Activated CD4-positive, alpha-beta T cell treated with anti-CD3 and anti-CD28 coated beads for 36 hours (primary cell): Measurements from ENCODE around the gene PAX2. TPM values are rescaled to one million over a fixed set of nuclear protein-coding genes. Genes with fewer than 3 reads are reported as not detected.

Experiments used
- ATAC-seq: fragments of 200-7000 bp; cut with Tn5 transposase; one replicate; pipeline ENCODE4 v1.10.0; 2021; ENCODE audit warnings: mild to moderate bottlenecking, moderate library complexity
- CTCF ChIA-PET: fragments of 350-600 bp; sonication (Branson Sonifier 250); formaldehyde crosslinking; loops from one replicate; lab custom pipeline; 2021; ENCODE audit warnings: antibody characterized with exemption; lab: Charles Lee
- POLR2A ChIA-PET: fragments of 350-600 bp; sonication (Branson Sonifier 250); formaldehyde crosslinking; loops from one replicate; lab custom pipeline; 2021; ENCODE audit warnings: antibody characterized with exemption, inconsistent platforms; lab: Charles Lee
- DNase-seq: peaks from one replicate; pipeline ENCODE4 v3.0.0-alpha.2; 2020
- H3K27ac Mint-ChIP-seq: one replicate; pipeline ENCODE4 v1.8.0; 2021; ENCODE audit warnings: mixed read lengths
- H3K27me3 Mint-ChIP-seq: one replicate; pipeline ENCODE4 v1.8.0; 2021; ENCODE audit warnings: mixed read lengths
- H3K36me3 Mint-ChIP-seq: one replicate; pipeline ENCODE4 v1.8.0; 2021; ENCODE audit warnings: low read depth, mixed read lengths
- H3K4me1 Mint-ChIP-seq: one replicate; pipeline ENCODE4 v1.8.0; 2021; ENCODE audit warnings: mixed read lengths
- H3K4me3 Mint-ChIP-seq: one replicate; pipeline ENCODE4 v1.8.0; 2021; ENCODE audit warnings: mild to moderate bottlenecking, moderate library complexity, mixed read lengths
- H3K9me3 Mint-ChIP-seq: one replicate; pipeline ENCODE4 v1.8.0; 2021; ENCODE audit warnings: low read depth, mixed read lengths
- intact Hi-C, 2 experiments: fragments of 100-400 bp; cut with DNase I in 1 of 2; cut with micrococcal nuclease in 1 of 2; formaldehyde crosslinking; loops; one replicate each; pipeline versions ENCODE4 v1.14.2 to v1.15.1; 2022 to 2024; cut with DNase I, micrococcal nuclease
- total RNA-seq, 2 experiments: library from RNA; stranded (reverse); gene quantifications; one replicate each; pipeline ENCODE4 v1.2.3, GENCODE V29; 2021

Gene PAX2
- total RNA-seq, 2 experiments from 2014 or later: 0.05 to 0.09 TPM

DNA sequence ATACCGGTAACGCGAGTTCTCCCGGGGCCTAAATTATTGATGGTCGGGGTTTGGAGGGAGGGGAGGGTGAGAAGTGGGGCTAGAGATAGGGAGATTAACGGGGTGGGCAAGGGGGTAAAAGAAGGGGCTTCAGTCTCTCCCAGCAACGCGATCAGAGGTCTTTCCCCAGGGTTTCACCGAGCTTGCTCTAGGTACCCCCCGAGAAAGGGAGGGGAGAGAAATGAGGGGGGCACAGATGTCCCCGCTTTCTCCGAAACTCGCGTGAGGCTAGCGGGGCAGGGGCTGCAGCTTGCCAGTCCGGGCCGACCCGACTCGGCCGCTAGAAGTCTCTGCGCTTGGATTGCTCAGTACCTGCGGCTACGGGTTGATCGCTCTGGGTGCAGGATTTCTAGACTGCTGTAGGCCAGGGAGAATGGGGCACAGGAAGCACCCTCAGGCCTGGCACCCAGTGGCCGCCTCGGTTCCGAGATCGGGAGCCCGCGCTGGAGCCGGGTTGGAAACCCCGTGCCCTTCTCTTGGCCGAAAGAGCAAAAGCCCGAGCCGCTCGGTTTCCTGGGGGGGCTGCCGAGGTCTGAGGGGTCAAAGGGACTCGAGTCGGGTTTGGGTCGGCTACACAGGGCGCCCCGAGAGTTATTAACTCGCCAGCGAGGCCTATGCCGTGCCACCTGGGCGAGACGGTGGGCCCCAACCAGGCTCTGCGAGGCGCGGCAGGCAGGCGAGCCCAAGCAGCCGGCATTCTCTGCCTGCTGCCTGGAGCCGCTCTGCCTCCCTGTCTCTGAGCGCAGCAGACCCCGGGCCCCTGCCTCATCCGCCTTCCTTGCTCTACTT, 3.1 kb downstream of the PAX2 start:
- Mint-ChIP-seq H3K27ac (no peak overlapping the region), H3K9me3 (no peaks in the 10 kb centered on the region), H3K27me3 (peaks cover 77% of the 10 kb centered on the region), H3K4me3 (no peak overlapping the region), H3K4me1 (peaks cover 35% of the 10 kb centered on the region), H3K36me3 (no peaks in the 10 kb centered on the region)
- CTCF ChIA-PET: interaction anchor here (1.4 kb wide), 1 partner anchor 140 kb away, joined by 3 read pairs; no protein-coding TSS in a partner anchor
- no peak for ATAC-seq
- intact Hi-C loops: loop anchor here (5.0 kb wide), 5 partner anchors 36 to 474 kb away; no protein-coding TSS in a partner anchor
- POLR2A ChIA-PET: no interaction called here
- DNase-seq: no peak

DNA sequence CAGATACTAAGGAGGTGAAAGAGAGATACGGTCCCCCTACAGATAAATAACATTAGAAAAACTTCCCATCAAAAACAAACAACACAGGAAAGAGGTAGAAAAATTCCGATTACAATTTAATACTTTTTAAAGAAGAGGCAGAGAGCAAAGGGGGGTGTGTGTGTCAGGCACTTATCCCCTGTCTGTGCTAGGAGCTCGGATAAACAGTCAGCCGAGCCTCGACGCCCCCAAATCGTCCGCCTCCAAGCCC, 3.6 kb downstream of the PAX2 start:
- Mint-ChIP-seq H3K9me3 (no peaks in the 10 kb centered on the region), H3K27me3 (peaks cover 74% of the 10 kb centered on the region), H3K4me1 (peaks cover 30% of the 10 kb centered on the region), H3K4me3 (no peak overlapping the region), H3K36me3 (no peaks in the 10 kb centered on the region), H3K27ac (no peak overlapping the region)
- ATAC-seq (no peak), DNase-seq (no peak)
- CTCF ChIA-PET: interaction anchor here (1.4 kb wide), 1 partner anchor 140 kb away, joined by 3 read pairs; no protein-coding TSS in a partner anchor
- POLR2A ChIA-PET: no interaction called here
- intact Hi-C loops: loop anchor here (5.0 kb wide), 5 partner anchors 37 to 473 kb away; no protein-coding TSS in a partner anchor

DNA sequence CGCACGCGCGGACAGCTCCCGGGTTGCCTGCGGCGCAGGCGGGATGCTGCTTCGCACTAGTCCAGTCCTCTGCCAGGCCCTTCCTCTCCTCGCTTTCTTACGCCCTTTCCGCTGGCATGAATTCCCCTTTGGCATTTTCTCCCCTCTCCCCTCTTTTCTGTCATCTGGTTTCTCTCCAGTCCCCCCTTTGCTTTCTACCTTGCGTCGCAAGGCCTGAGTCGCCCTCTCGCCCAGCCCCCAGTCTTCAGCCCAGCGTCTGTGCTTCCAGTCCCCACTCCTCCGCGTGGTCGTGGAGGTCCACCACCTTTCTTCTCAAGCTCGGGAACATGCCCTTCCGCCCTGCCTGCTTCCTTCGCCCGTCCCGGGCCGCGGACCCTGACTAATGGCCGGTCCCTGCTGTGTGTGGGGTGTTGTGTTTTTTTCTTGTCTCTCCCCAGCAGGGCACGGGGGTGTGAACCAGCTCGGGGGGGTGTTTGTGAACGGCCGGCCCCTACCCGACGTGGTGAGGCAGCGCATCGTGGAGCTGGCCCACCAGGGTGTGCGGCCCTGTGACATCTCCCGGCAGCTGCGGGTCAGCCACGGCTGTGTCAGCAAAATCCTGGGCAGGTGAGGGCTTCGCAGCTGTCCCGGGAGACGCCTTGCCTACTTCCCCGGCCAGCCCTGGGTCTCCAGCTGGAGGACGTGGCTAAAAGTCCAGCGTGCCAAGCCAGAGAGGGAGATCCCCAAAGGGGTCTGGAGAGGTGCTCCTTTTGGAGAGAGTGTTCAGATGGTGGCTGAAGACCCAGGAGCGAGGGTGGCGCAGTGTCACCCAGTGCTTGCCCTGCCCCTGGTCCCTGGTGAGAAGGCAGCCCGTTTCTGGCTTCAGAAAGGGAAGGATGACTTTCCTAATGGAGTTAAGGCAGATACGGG, 4.2 kb downstream of the PAX2 start:
- H3K9me3 Mint-ChIP-seq: no peaks in the 10 kb centered on the region
- DNase-seq: no peak
- no peak for ATAC-seq
- CTCF ChIA-PET: interaction anchor here (0.6 to 1.4 kb wide), 2 partner anchors 16 to 139 kb away, joined by 3 read pairs; no protein-coding TSS in a partner anchor
- H3K27ac Mint-ChIP-seq: no peak overlapping the region
- H3K36me3 Mint-ChIP-seq: no peaks in the 10 kb centered on the region
- H3K27me3 Mint-ChIP-seq: peaks cover 69% of the 10 kb centered on the region
- POLR2A ChIA-PET: no interaction called here
- intact Hi-C loops: loop anchor here (5.0 kb wide), 5 partner anchors 37 to 473 kb away; no protein-coding TSS in a partner anchor
- no peak overlapping the region for H3K4me3 Mint-ChIP-seq
- peaks cover 24% of the 10 kb centered on the region for H3K4me1 Mint-ChIP-seq

DNA sequence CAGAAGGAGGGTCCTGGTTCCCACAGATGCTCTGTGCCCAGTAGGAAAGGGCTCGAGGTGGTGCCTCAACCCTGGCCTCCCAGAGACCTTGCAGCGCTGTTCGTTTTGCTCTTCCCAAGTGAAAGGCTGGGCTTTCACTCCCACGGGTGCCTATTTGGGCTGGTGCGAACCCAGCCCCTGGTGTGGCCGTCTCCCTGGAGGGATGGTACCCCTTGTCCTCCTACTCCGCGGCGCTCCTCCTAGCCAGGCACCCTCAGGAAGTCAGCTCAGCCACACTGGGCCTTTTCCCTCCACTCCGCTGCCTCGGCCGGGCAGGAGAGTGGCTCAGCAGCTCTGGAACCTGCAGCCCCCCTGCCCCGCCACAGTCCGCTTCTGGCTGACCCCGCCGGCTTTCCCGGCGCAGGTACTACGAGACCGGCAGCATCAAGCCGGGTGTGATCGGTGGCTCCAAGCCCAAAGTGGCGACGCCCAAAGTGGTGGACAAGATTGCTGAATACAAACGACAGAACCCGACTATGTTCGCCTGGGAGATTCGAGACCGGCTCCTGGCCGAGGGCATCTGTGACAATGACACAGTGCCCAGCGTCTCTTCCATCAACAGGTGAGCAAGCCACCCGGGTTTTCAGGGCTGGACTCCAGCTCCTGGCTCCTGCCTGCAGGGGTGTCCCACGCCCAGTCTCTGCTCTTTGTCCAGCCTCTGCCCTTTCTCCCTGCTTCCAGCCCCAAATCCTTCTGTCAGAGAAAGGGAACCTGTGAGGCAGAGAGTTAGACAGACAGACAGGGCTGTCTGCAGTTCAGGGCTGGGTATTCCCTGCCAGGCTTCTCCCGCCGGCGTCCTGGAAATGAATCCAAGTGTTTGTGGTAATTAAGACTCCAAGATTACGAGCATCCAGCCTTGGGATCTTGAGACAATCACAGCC, 5.2 kb downstream of the PAX2 start:
- ChIA-PET CTCF (no interaction called here), POLR2A (no interaction called here)
- H3K4me3 Mint-ChIP-seq: no peak overlapping the region
- H3K4me1 Mint-ChIP-seq: peaks cover 19% of the 10 kb centered on the region
- no peaks in the 10 kb centered on the region for H3K36me3 Mint-ChIP-seq
- H3K27ac Mint-ChIP-seq: no peak overlapping the region
- ATAC-seq: no peak
- DNase-seq: no peak
- H3K9me3 Mint-ChIP-seq: no peaks in the 10 kb centered on the region
- peaks cover 70% of the 10 kb centered on the region for H3K27me3 Mint-ChIP-seq
- intact Hi-C loops: no loop called here

DNA sequence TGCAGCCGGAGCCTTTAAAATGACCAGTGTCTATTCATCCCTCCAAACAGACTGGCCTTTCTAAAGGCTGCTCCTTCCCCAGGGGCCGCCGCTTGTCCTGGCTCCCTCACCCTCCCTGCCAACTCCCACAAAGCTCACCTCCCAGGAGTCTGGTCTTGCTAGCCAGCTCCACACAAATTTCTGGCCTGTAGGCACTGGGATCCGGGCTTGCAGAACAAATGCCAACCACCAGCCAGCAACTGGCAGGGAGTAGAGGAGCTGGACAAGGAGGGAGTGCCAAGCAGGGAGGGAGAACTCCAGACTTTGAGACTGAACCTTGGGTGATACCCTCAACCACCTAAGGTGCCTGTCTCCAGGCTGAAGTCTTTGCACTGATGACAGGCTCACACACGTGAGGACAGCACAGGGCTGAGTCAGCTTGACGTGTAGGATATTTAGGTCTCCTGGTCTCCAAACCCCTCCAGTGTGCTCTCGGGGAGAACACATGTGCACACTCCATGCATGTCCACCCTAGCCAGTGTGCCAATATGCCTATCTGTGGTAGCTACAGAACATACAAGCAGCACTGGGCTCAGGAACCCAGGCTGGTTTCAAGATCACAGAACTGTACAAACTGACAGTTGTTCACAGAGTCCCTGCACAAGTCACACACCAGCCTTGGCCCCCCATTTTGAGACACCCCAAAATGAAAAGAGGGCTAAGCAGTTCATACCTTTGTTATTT, 6.0 kb downstream of the PAX2 start:
- H3K4me3 Mint-ChIP-seq: no peak overlapping the region
- H3K27ac Mint-ChIP-seq: no peak overlapping the region
- peaks cover 69% of the 10 kb centered on the region for H3K27me3 Mint-ChIP-seq
- H3K36me3 Mint-ChIP-seq: no peaks in the 10 kb centered on the region
- ChIA-PET CTCF (interaction anchor here (0.6 to 1.1 kb wide), 4 partner anchors 8 to 1832 kb away, joined by 3 to 6 read pairs (median 4); no protein-coding TSS in a partner anchor), POLR2A (no interaction called here)
- intact Hi-C loops: no loop called here
- peaks cover 15% of the 10 kb centered on the region for H3K4me1 Mint-ChIP-seq
- ATAC-seq: no peak
- no peaks in the 10 kb centered on the region for H3K9me3 Mint-ChIP-seq
- DNase-seq: no peak

DNA sequence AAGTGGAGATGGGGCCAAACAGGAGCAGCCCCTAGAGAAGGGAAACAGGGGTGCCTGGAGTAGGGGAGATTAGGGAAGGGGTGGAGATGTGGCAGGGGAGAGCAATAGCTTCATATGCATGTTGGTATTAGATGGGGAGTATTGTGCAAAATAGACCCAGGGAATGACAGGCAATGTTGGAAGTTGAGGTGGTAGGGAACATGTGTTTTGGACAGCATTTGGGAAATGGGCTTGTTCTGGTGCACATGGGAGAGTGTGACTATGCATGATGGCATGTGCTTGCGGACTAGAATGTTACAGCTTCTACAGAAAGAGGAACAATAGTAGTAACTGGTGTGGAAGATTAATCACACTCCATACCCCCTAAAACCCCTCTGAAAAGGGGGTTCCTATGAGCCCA, 10.4 kb downstream of the PAX2 start:
- H3K9me3 Mint-ChIP-seq: no peaks in the 10 kb centered on the region
- H3K27ac Mint-ChIP-seq: no peak overlapping the region
- H3K36me3 Mint-ChIP-seq: no peaks in the 10 kb centered on the region
- no peak for DNase-seq
- ATAC-seq: no peak
- ChIA-PET CTCF (interaction anchor here (0.5 to 0.6 kb wide), 2 partner anchors 116 to 197 kb away, joined by 3 read pairs; no protein-coding TSS in a partner anchor), POLR2A (no interaction called here)
- no peaks in the 10 kb centered on the region for H3K4me1 Mint-ChIP-seq
- peaks cover 70% of the 10 kb centered on the region for H3K27me3 Mint-ChIP-seq
- no peak overlapping the region for H3K4me3 Mint-ChIP-seq
- intact Hi-C loops: no loop called here

DNA sequence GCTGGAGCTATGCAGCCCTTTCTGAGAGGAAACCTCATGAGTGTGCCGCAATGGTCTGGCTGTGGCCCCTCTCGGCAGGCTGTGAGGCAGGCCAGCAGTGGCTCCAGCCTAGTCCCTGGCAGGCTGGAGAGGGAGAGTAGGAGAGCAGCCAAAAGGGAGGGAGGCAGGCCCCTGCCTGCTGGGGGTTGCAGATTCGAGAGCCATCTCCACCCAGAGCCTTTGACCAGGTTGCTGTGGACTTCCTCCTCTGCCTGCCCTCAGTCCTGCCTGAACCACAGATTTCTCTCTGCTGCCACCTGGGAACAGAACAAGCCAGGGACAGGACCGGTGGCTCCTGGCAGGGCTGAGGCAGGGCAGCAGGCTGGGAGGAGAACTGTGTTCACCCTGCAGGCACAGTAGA, 13.9 kb downstream of the PAX2 start:
- Mint-ChIP-seq H3K4me1 (no peaks in the 10 kb centered on the region), H3K27me3 (peaks cover 53% of the 10 kb centered on the region), H3K27ac (no peak overlapping the region), H3K4me3 (no peak overlapping the region), H3K9me3 (no peaks in the 10 kb centered on the region), H3K36me3 (no peaks in the 10 kb centered on the region)
- ATAC-seq: no peak
- DNase-seq: no peak
- intact Hi-C loops: no loop called here
- CTCF ChIA-PET: interaction anchor here (0.6 kb wide), 1 partner anchor 21 kb away, joined by 5 read pairs; no protein-coding TSS in a partner anchor
- POLR2A ChIA-PET: no interaction called here

DNA sequence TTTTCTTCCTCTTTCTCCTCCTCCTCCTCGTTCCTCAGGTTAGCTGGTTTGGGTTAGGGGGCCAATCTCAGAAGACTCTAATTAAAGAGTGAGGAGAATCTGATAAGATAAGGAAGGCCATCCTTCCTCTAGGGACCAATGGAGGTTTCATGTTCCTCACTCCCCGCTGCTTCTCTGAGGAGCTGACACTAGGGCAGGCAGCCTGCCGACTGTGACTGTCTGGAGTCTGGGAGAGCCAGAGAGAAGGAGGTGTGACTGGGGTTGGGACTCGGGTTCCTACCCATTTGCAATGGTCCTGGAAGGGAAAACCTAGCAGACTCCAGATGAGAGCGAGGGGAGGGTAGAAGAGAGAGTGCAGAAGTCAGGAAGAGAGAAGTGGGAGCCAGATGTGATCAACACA, 15.3 kb downstream of the PAX2 start:
- Mint-ChIP-seq H3K4me3 (no peak overlapping the region), H3K27me3 (peaks cover 47% of the 10 kb centered on the region), H3K36me3 (no peaks in the 10 kb centered on the region), H3K4me1 (no peaks in the 10 kb centered on the region), H3K27ac (no peak overlapping the region), H3K9me3 (no peaks in the 10 kb centered on the region)
- intact Hi-C loops: no loop called here
- no peak for DNase-seq
- POLR2A ChIA-PET: no interaction called here
- ATAC-seq: no peak
- CTCF ChIA-PET: no interaction called here

DNA sequence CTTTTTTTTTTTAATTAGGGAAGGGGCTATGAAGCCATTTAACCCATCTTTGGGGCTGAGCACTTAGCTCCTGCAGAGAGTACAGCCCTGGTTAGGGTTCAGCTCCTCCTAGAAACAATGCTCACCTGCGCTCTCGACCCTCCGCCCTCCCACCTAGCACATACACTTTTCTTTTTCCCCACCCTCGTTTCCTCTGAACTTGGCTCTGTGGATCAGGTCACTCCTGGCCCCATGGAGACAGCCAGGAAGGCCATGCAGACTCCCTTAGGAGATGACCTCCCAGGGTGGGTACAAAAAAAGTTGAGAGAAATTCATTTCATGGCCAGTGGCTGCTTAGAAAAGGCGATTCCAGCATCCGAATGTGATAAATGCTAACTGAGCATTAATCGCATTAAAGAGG, 15.8 kb downstream of the PAX2 start:
- H3K27ac Mint-ChIP-seq: no peak overlapping the region
- H3K9me3 Mint-ChIP-seq: no peaks in the 10 kb centered on the region
- ATAC-seq (no peak), DNase-seq (no peak)
- intact Hi-C loops: no loop called here
- H3K36me3 Mint-ChIP-seq: no peaks in the 10 kb centered on the region
- H3K27me3 Mint-ChIP-seq: peaks cover 46% of the 10 kb centered on the region
- ChIA-PET CTCF (no interaction called here), POLR2A (no interaction called here)
- no peaks in the 10 kb centered on the region for H3K4me1 Mint-ChIP-seq
- H3K4me3 Mint-ChIP-seq: no peak overlapping the region

DNA sequence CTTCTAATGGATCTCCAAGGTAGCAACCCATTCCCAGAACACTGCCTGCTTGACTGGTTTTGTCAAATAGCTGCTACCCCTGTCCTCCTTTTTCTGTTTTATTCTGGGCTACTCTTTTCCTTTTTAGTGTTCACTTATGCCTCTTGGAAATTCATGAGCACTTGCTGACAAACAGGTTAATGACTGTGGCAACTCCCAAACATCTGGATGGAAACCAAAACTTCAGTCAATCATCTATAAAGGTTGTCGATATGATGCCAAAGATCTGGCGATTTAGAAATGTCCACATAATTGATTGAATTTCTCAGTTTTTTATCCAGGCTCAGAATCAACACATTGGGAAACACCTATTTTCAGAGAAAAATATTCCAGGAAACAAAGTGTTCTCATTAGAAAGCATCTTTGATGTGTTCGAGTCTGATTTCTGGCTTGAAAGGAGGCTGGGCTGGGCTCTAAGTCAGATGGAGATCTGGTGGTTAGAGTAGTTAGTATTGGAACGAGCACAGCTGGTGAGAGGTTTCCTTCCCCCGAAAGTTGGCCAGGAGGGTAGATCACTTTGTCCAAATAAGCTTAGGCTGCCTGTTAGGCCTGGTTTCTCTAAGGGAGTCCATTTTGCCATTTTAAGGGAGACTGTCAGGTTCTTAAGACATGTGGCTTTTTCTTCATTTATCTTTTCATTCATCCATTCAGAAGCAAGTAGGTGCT, 17.8 kb downstream of the PAX2 start:
- H3K4me1 Mint-ChIP-seq: no peaks in the 10 kb centered on the region
- peaks cover 44% of the 10 kb centered on the region for H3K27me3 Mint-ChIP-seq

More for the DNA sequence above, 17.8 kb downstream of the PAX2 start:
- CTCF ChIA-PET: interaction anchor here (0.6 to 1.2 kb wide), 2 partner anchors 16 to 70 kb away, joined by 3 to 4 read pairs; no protein-coding TSS in a partner anchor
- Mint-ChIP-seq H3K36me3 (no peaks in the 10 kb centered on the region), H3K9me3 (no peaks in the 10 kb centered on the region), H3K27ac (no peak overlapping the region), H3K4me3 (no peak overlapping the region)
- no peak for ATAC-seq
- intact Hi-C loops: no loop called here
- POLR2A ChIA-PET: no interaction called here
- no peak for DNase-seq
